GM13976 (cell line): ENCODE measurements around the gene ACTL6B.
"Not testable (repeated sequence)": the region's sequence is repeated elsewhere in the genome, so short reads cannot be mapped to it uniquely, and the experiment has no call there.

ENCODE experiments used
- DNase-seq: peaks from one replicate; pipeline ENCODE4 v3.0.0; 2012; ENCODE audit warnings: low spot score
- in situ Hi-C: fragments of 300-500 bp; cut with MboI; formaldehyde crosslinking; loops from one replicate; pipeline ENCODE4 v1.12.0; 2022; ENCODE audit warnings: low sequenced_read_pairs, mixed read lengths, inconsistent platforms; ENCODE audit not compliant: unreplicated experiment
- TF ChIP-seq, protein P1 (sequence below): IDR thresholded peaks from 2 replicates; pipeline ENCODE4 v1.5.1; 2012; ENCODE audit warnings: borderline replicate concordance, mild to moderate bottlenecking; ENCODE audit not compliant: insufficient read depth; ENCODE audit errors: extremely low read depth, missing control alignments, control extremely low read depth

Gene ACTL6B

DNA sequence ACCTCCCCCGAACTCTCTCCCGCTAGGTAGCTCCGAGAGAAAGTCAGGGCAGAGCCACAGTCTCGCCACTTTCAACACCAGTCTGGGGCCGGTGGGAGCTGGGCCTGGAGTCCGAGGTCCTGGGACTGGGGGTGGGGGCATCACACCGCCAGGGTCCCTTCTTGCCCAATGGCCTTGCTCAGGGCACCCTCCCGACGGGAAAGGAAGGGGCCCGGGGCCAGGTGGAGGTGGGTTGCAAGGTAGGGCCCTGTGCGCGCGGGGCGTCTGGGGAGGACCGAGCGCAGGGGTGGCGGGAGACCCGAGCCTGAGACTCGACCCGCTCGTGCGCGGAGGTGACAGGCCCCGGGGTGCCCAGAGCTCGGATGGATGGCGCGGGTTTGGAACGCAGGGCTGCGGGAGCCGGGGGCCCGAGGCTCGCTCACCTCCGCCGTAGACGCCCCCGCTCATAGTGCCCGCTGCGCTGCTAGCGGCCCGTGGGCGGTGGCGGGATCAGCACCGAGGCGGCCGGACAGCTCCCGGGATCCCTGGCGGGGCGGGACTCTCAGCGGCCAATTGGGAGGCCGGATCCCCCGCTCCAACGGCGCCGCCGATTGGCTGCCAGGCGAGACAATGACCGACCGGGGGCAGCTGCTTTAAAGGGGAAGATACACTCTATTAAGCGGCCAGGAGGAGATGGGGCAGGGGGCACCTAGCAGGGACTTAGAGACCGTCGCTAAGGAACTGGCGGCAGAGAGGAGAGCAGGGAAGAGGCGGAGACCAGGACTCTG lies at the start of gene ACTL6B:
Gene ACTL6B (minus strand): TSS at position 541 of the 767 bp plus-strand sequence. CDS start 94 bp downstream, at position 447.
- TF ChIP-seq, protein P1, sequence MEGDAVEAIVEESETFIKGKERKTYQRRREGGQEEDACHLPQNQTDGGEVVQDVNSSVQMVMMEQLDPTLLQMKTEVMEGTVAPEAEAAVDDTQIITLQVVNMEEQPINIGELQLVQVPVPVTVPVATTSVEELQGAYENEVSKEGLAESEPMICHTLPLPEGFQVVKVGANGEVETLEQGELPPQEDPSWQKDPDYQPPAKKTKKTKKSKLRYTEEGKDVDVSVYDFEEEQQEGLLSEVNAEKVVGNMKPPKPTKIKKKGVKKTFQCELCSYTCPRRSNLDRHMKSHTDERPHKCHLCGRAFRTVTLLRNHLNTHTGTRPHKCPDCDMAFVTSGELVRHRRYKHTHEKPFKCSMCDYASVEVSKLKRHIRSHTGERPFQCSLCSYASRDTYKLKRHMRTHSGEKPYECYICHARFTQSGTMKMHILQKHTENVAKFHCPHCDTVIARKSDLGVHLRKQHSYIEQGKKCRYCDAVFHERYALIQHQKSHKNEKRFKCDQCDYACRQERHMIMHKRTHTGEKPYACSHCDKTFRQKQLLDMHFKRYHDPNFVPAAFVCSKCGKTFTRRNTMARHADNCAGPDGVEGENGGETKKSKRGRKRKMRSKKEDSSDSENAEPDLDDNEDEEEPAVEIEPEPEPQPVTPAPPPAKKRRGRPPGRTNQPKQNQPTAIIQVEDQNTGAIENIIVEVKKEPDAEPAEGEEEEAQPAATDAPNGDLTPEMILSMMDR = no peak
- DNase-seq = peak; percentile 74
- in situ Hi-C loops = no loop called here

DNA sequence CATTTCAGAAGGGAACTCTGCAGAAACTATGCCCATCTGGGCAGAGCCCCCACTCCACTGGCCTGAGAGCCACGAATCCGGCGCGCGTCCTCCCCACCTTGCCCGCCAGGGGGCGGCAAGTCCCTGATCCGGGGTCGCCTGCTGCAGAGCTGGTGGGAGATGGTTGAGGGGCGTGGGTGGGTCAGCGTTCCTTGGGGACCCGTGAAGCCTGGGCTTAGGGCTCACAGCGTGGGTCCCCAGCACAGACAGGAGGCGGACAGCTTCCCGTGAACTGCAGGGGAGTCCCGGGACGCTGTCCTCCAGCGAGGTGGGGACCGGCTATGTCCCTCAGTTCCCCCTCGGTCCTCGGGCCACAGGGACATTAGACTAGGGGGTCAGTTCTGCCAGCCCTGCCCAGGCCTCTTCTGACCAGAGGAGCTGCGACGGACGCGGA lies 49.1 kb upstream of the ACTL6B start:
- in situ Hi-C loops = no loop called here
- peak; percentile 89 for DNase-seq
- TF ChIP-seq, protein P1 = peak; percentile 97

DNA sequence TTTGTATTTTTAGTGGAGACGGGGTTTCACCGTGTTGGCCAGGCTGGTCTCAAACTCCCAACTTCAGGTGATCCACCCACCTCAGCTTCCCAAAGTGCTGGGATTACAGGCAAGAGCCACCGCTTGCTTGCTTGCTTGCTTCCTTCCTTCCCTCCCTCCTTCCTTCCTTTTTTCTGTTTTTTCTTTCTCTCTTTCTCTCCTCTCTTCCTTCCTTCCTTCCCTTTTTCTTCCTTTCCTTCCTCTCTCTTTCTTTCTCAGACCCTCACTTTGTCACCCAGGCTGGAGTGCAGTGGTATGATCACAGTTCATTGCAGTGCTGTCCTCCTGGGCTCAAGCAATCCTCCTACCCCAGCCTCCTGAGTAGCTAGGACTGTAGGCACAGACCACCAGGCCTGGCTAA lies 44.8 kb upstream of the ACTL6B start:
- DNase-seq, in situ Hi-C loops: not testable (repeated sequence)

DNA sequence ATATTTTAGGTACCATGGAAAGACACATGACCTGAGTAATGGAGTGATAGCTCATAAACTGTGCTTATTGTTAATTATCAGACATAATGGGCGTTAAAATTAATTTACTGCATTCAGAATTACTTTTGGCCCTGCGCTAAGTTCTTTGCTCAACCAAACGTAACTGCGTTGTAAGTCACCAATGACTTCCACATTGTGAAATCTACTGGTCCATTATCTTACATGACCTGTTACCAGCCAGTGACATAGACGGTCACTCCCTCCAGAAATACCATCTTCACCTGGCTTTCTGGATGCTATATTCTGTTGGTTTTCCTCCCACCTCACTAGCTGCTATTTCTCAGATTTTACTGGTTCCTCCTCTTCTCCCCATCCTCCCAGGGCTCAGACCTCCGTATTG lies 42.8 kb upstream of the ACTL6B start:
- TF ChIP-seq, protein P1 = no peak
- no peak for DNase-seq
- in situ Hi-C loops = no loop called here

DNA sequence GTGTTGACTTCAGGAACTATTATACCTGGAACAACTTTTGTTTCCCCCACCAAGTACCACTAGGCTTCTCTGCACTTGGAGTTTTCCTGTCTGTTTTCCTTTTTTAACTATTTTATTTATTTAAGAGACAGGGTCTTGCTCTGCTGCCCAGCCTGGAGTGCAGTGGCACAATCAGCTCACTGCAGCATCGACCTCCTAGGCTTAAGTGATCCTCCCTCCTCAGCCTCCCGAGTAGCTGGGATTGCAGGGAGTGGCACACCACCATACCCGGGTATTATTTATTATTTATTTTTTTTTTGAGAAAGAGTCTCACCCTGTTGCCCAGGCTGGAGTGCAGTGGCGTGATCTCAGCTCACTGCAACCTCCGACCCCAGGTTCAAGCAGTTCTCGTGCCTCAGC lies 39.9 kb upstream of the ACTL6B start:
- in situ Hi-C loops = no loop called here
- DNase-seq = no peak
- TF ChIP-seq, protein P1 = no peak

DNA sequence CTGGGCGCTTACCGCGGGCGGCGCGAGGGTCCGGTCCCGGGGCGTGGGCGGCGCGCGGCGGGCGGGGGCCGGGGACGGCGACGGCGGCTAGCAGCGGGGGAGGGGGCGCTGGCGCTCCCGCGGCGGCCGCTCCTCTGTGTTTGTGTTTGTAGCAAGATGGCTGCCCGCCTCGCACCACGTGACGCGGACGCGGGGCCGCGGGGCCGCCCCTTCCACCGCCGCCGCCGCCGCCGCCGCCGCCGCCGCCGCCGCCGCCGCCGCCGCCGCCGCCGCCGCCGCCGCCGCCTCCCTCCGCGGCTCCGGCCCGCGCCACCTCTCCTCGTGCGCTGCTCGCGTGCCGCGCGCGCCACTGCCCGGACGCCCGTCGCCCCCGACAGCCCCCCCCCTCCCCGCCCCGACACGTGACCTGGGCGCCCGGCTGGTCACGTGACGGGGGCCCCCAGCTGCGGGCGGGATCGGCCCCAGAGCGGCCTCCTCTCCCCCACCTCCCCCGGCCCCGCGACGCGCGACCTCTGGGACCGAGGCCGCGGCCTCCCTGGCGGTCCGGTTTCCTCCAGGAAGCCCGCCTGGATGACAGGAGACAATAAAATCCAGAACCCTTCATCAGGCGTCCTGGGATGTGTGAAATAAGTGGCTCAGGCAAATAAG lies 38.0 kb upstream of the ACTL6B start, which contains the start of gene GIGYF1:
Gene GIGYF1 (minus strand): TSS at position 153 of the 648 bp plus-strand sequence. CDS start 6,012 bp downstream, outside the sequence.
- in situ Hi-C loops = no loop called here
- TF ChIP-seq, protein P1 = no peak
- peak; percentile 89 for DNase-seq
